CD4-positive, alpha-beta T cell (primary cell): ENCODE measurements around the gene REL. TPM values are rescaled to one million over a fixed set of nuclear protein-coding genes. Genes with fewer than 3 reads are reported as not detected.

Experiments
- ATAC-seq: fragments of 200-7000 bp; cut with Tn5 transposase; one replicate; pipeline ENCODE4 v1.10.0; 2022; ENCODE audit warnings: mild to moderate bottlenecking; ENCODE audit not compliant: poor library complexity
- CTCF ChIA-PET: fragments of 350-600 bp; sonication (Branson Sonifier 250); formaldehyde crosslinking; loops from one replicate; lab custom pipeline; 2021; ENCODE audit warnings: antibody characterized with exemption, inconsistent platforms; lab: Charles Lee
- POLR2A ChIA-PET: fragments of 350-600 bp; sonication (Branson Sonifier 250); formaldehyde crosslinking; loops from one replicate; lab custom pipeline; 2021; ENCODE audit warnings: antibody characterized with exemption, inconsistent platforms; lab: Charles Lee
- DNase-seq, 14 experiments: peaks; one replicate each; pipeline ENCODE4 v3.0.0-alpha.2; 2013 to 2020; ENCODE audit warnings: mixed read lengths in 2 of 14
- H3K27ac ChIP-seq, 2 donors: one replicate each; pipeline versions ENCODE4 v1.5.1 to v1.7.0; 2013; ENCODE audit warnings: low read length in 2 of 2, low read depth in 1 of 2, mild to moderate bottlenecking in 1 of 2
- H3K27me3 ChIP-seq, 2 experiments: 1 replicate in 1 of 2; 2 replicates in 1 of 2; pipeline versions ENCODE4 v1.6.1 to v1.7.0; 2013; ENCODE audit warnings: low read length in 2 of 2, control low read depth in 1 of 2, mild to moderate bottlenecking in 1 of 2, moderate library complexity in 1 of 2; ENCODE audit not compliant: insufficient read depth in 2 of 2, control insufficient read depth in 1 of 2
- H3K36me3 ChIP-seq: one replicate; pipeline ENCODE4 v1.6.1; 2013; ENCODE audit warnings: low read length, control low read depth; ENCODE audit not compliant: insufficient read depth
- H3K4me1 ChIP-seq: one replicate; pipeline ENCODE4 v1.6.1; 2013; ENCODE audit warnings: low read length, control low read depth; ENCODE audit not compliant: insufficient read depth
- H3K4me3 ChIP-seq: one replicate; pipeline ENCODE4 v1.5.1; 2013; ENCODE audit warnings: mild to moderate bottlenecking, low read length, moderate library complexity
- H3K9me3 ChIP-seq, 2 experiments: 1 replicate in 1 of 2; 2 replicates in 1 of 2; pipeline versions ENCODE4 v1.6.1 to v1.7.0; 2013; ENCODE audit warnings: low read length in 2 of 2, mild to moderate bottlenecking in 2 of 2, control low read depth in 1 of 2, moderate library complexity in 1 of 2; ENCODE audit not compliant: control insufficient read depth in 1 of 2, insufficient read depth in 1 of 2
- H3K27ac Mint-ChIP-seq: one replicate; pipeline ENCODE4 v1.8.0; 2020; ENCODE audit warnings: mixed read lengths
- H3K27me3 Mint-ChIP-seq: one replicate; pipeline ENCODE4 v1.8.0; 2021; ENCODE audit warnings: mixed read lengths
- H3K36me3 Mint-ChIP-seq: one replicate; pipeline ENCODE4 v1.8.0; 2021; ENCODE audit warnings: low read depth, mixed read lengths
- H3K4me1 Mint-ChIP-seq: one replicate; pipeline ENCODE4 v1.8.0; 2021; ENCODE audit warnings: low read depth, mixed read lengths
- H3K4me3 Mint-ChIP-seq: one replicate; pipeline ENCODE4 v1.8.0; 2020; ENCODE audit warnings: mild to moderate bottlenecking, mixed read lengths
- H3K9me3 Mint-ChIP-seq: one replicate; pipeline ENCODE4 v1.8.0; 2020; ENCODE audit warnings: mixed read lengths
- CTCF ChIP-seq: fragments of 200-600 bp; IDR thresholded peaks from one replicate; pipeline ENCODE4 v1.8.0; 2022; ENCODE audit warnings: antibody characterized with exemption, mild to moderate bottlenecking
- intact Hi-C, 2 experiments: fragments of 100-400 bp; cut with DNase I in 1 of 2; cut with micrococcal nuclease in 1 of 2; formaldehyde crosslinking; loops; one replicate each; pipeline versions ENCODE4 v1.15.1 to v1.9.0; 2023 to 2025; cut with DNase I, micrococcal nuclease
- total RNA-seq, 174 experiments: library from RNA in 2 of 174; stranded (reverse) in 2 of 174; gene quantifications; one replicate each; pipeline ENCODE4 v1.2.3 and lab custom pipeline; 2021 to 2026

The REL gene
- total RNA-seq, 2 experiments from 2014 or later = 91.9 to 99.9 TPM

GRCh38 chr2:60939622-60940021 lies 58.2 kb downstream of the REL start:
- Histone ChIP-seq H3K9me3 (no peaks in the 10 kb centered on the region), H3K36me3 (no peaks in the 10 kb centered on the region), H3K4me1 (no peaks in the 10 kb centered on the region), H3K4me3 (no peak overlapping the region), H3K27ac (no peak overlapping the region), H3K27me3 (no peaks in the 10 kb centered on the region)
- DNase-seq (no peak), ATAC-seq (no peak)
- Mint-ChIP-seq H3K27ac (no peak overlapping the region), H3K9me3 (no peaks in the 10 kb centered on the region), H3K4me1 (no peaks in the 10 kb centered on the region), H3K4me3 (no peak overlapping the region), H3K36me3 (peaks cover 24% of the 10 kb centered on the region), H3K27me3 (no peaks in the 10 kb centered on the region)
- TF ChIP-seq CTCF = no peak
- ChIA-PET POLR2A (no interaction called here), CTCF (no interaction called here)
- intact Hi-C loops = no loop called here

DNA sequence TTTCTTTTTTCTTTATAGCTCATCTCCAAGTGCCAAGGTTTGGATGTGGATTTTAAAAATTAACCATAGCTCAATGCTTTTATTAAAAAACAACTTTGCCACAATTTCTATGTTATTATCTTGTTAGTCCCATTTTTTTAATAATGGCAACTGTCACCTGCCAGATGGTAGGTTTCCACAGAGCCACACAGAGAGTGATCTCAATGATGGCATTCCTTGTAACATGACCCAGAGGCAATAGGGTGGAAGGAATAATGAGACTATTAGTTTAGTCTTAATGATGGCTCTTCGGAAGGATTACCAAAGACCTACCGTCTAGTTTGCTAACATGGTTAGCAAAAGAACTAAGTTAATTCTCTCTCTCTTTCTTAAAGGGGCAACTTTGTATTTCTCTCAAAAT lies 64.0 kb downstream of the REL start:
- CTCF ChIA-PET = interaction anchor here (0.6 kb wide), 1 partner anchor 12 kb away, joined by 3 read pairs; no protein-coding TSS in a partner anchor
- Histone ChIP-seq H3K36me3 (no peaks in the 10 kb centered on the region), H3K4me3 (no peak overlapping the region), H3K27ac (no peak overlapping the region), H3K9me3 (peaks cover 0 to 8% of the 10 kb centered on the region in 2 experiments), H3K4me1 (no peaks in the 10 kb centered on the region), H3K27me3 (no peaks in the 10 kb centered on the region)
- no peak overlapping the region for H3K4me3 Mint-ChIP-seq
- POLR2A ChIA-PET = interaction anchor here (0.7 kb wide), 1 partner anchor 11 kb away, joined by 3 read pairs; no protein-coding TSS in a partner anchor
- H3K9me3 Mint-ChIP-seq = no peaks in the 10 kb centered on the region
- no peak for TF ChIP-seq CTCF
- DNase-seq (no peak), ATAC-seq (no peak)
- H3K36me3 Mint-ChIP-seq = peaks cover 30% of the 10 kb centered on the region
- peaks cover 14% of the 10 kb centered on the region for H3K4me1 Mint-ChIP-seq
- intact Hi-C loops = no loop called here
- H3K27me3 Mint-ChIP-seq = no peaks in the 10 kb centered on the region
- no peak overlapping the region for H3K27ac Mint-ChIP-seq

DNA sequence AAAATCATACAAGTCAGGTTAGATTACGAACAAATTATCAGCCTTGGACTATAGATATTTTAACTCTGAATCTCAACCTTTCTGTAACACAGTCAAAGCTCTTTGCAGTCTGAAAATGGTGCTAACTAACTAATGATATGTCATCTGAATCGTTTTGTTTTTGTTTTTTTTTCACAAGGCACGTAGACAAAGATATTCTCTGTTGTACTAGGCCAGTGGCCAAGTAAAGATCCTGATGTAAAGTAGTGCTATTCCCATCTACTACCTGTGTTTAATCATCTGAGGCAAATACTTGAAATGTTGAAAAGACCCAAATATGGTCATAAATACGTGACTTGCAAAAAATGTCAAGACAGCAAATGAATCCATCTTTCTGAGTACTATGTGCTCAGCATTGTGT lies 65.7 kb downstream of the REL start:
- Histone ChIP-seq H3K4me3 (no peak overlapping the region), H3K27ac (no peak overlapping the region), H3K27me3 (no peaks in the 10 kb centered on the region), H3K36me3 (no peaks in the 10 kb centered on the region), H3K4me1 (no peaks in the 10 kb centered on the region), H3K9me3 (peaks cover 0 to 8% of the 10 kb centered on the region in 2 experiments)
- H3K36me3 Mint-ChIP-seq = peaks cover 30% of the 10 kb centered on the region
- TF ChIP-seq CTCF = no peak
- H3K27ac Mint-ChIP-seq = no peak overlapping the region
- ATAC-seq = no peak
- CTCF ChIA-PET = no interaction called here
- peaks cover 14% of the 10 kb centered on the region for H3K4me1 Mint-ChIP-seq
- intact Hi-C loops = no loop called here
- no peaks in the 10 kb centered on the region for H3K9me3 Mint-ChIP-seq
- no peak for DNase-seq
- no peak overlapping the region for H3K4me3 Mint-ChIP-seq
- POLR2A ChIA-PET = no interaction called here
- no peaks in the 10 kb centered on the region for H3K27me3 Mint-ChIP-seq
